GM18517 (cell line): Measurements from ENCODE around the gene FARP2.
"Not testable (repeated sequence)": the region's sequence is repeated elsewhere in the genome, so short reads cannot be mapped to it uniquely, and the experiment has no call there.

ENCODE experiments used
- ATAC-seq: cut with Tn5 transposase; IDR thresholded peaks from one replicate; pipeline ENCODE4 v1.9.1; 2021; ENCODE audit warnings: mild to moderate bottlenecking, moderate library complexity; ENCODE audit not compliant: unreplicated experiment

The FARP2 gene

DNA sequence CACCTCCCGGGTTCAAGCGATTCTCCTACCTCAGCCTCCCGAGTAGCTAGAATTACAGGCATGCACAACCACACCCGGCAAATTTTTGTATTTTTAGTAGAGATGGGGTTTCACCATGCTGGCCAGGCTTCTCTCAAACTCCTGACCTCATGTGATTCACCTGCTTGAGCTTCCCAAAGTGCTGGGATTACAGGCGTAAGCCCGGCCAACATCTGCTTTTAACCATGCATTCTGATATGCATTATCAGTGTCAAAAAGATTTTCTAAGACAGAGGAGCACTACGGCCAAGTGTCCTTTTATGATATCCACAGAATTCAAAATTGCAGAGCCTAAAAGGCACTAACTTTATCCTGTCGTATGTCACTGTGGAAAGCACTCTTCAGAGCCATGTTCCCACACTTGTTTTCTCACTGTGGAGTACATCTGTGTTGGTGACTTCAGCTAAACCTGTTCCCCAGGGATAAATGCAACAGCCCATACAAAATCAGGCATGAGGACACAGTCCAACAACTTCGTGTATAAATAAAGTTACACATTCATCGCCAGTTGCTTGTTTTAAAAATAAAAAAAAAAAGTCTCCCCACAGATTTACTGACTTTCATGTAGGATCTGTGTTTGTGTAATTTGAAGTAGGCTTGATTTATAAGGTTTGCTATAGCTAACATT, 95.9 kb downstream of the FARP2 start:
- ATAC-seq, result no peak

DNA sequence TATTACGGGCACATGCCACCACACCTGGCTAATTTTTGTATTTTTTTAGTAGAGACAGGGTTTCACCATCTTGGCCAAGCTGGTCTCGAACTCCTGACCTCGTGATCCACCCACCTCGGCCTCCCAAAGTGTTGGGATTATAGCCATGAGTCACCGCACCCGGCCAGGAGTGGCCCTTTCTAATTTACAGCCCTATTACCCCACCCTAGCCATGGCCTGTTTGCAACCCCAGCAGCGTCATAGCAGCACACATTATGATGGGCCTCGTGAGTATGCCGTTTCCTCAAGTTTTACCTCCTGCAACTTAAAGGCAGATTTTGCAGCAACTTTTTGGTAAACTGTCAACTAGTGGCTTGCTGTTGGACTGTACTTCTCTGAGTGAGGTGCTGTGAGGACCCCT, 97.8 kb downstream of the FARP2 start:
- ATAC-seq, result not testable (repeated sequence)

DNA sequence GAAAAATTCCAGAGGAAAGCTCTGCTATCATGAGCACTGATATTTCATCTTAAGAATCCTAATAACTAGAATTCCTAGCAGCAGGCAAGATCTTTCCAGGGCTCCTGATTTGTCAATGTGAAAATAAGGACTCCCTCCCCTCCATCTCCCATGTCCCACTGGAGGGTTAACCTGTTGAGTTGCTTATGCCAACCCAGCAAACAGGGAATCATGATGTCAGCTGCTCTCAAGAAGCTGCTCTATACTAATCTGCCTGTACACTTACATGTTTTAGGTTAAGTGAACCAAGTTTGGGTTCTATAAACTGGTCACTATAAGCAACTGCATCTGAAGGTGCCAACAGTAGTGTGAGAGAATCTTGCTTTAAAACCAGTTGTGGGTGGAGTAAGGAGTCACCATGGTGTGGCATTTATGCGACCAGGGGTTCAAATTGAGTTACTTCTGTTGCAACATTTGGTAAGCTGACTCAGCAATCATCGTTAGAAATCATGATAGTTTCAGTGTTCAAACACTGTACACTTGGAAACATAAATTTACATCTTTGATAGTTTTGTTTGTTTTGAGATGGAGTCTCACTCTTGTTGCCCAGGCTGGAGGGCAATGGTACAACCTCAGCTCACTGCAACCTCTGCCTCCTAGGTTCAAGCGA, 98.9 kb downstream of the FARP2 start:
- no peak for ATAC-seq

DNA sequence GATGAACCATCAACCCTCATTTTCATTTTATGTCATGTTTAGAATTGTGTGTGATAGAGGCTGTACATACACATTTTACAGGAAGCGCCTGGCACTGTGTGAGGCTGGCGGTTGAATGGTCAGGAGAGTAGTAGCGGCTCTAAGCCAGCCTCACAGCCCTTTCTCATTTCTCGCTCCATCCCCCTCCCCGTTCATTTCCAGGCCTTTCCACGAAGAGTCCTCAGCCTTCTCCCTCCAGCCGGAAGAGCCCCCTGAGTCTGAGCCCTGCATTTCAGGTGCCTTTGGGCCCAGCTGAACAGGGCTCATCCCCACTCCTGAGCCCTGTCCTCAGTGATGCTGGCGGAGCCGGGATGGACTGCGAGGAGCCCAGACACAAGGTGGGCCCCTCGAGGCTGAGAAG, 100.5 kb downstream of the FARP2 start:
- ATAC-seq, result no peak

DNA sequence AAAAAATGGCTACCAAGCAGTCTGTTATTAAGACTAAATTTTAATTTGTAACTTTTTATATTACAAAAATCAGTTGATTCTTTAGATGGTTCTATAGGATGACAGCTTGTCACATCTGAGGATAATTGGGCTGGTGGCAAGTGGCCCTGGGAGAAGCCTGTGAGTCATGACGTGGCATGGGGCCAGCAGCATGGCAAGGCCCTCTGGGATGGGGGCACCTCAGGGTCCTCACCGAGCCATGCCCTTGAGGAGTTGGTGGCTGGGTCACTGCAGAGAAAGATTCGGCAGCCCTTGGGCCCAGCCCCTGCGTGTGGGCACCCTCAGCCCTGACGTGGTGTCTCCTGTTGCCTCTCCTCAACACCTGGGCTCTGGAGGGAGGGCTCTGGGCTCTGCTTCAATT, 102.6 kb downstream of the FARP2 start:
- ATAC-seq, result no peak

DNA sequence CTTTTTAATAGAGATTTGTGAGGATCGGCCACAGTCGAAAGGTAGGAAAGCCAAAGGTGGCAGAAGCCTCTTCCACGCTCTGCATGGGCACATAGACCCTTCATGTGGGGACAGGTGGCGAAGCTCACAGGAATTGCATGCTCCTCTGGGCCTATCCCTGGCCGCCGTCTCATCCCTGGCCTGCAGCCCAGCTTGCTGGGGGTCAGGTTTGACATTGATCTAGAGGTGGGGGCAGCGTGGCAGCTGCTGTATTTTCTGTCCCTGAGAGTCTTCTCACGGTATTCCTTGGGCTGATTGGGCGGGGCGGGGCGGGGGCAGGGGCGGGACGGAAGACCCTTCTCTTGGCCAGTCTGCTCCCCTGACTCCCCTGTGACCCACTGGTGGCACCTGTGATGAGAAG, 103.4 kb downstream of the FARP2 start:
- no peak for ATAC-seq

DNA sequence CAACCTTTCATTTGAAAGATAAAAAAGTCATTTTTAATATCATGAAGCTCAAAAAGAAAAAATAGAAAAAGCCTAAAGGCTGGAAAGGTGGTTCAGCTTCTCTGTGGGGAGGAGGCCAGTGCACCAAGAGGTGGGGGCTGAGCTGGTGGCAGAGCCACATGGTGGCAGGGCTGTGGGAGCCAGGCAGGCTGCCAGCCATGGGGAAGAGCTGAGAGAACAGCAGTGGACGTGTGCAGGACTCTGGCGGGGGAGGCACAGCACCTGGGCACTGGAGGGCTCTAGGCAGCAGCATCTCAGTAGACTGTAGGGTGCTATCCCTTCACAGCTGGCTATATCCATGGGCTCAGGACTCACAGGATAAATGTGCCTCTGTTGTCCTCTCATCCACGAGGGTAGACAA, 104.5 kb downstream of the FARP2 start:
- no peak for ATAC-seq

DNA sequence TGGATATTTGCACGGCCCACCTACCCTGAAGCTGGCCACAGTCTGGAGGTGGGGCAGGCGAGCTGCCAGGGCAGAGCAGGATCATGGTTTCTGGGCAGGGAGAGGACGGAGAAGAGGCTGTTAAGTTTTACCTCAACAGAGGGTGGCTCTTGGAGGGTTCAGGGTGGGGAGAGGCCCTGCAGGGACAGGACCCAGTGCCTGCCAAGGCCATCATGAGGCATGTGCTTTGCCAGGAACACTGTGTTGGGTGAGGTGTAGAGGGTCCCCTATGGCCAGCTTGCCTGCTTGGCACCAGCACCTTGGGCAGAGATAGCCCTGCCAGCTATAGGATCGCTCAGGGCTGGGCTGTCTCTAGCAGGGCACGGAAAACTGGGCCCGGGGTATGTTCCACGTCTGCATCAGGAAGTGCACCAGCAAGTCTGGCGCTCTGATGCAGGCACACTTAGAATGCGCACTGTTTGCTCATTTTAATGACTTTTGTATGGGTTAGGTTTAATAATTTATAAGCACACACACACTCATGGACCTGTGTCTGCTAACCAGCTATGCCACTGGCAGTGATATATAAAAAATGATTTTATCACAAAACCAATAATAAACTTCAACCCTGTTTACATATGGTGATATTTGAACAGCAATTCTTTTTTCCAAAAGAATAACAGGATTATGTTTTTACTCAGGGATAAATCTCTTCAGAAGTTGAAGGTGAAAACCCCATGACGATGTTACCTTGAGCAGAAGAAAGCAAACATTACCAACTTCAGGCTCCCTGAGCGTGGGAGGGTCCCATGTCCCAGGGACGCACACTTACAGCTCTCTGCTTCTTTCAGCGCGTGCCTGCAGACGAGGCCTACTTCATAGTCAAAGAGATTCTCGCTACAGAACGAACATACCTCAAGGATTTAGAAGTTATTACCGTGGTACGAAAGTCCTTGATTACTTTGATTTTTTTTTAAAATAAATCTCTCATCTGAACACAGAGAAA, 105.9 kb downstream of the FARP2 start:
- no peak for ATAC-seq

DNA sequence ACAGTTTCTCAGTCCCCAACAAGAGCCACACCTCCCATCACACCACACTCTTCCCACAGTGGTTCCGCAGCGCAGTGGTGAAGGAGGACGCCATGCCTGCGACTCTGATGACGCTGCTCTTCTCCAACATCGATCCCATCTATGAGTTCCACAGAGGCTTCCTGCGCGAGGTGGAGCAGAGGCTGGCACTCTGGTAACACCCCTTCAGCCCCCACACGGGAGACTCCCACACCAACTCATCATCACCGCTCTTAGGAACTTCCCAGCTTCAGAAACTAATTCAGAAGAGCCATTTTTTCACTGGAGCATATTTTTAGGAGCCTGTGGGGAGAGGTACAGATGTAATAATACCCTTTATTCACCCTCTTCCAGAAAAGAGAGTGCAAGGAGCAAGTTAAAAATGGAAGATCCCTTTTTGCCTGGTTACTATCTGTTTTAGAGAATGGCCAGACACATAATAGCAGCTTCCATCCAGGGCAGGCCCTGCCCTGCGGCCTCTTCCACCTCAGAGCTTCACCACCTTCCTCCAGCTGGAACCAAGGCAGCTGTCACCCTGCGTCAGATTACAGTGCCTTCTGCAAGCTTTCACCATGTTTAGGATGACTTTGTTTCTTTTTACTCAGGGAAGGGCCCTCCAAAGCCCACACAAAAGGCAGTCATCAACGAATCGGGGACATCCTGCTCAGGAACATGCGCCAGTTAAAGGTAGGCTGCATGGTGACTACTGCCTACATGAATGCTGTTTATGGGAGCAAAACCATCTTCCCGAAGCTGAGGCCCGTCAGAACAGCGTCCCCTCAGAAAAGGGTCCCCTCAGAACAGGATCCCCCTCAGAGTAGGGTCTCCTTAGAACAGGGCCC, 107.4 kb downstream of the FARP2 start:
- no peak for ATAC-seq

DNA sequence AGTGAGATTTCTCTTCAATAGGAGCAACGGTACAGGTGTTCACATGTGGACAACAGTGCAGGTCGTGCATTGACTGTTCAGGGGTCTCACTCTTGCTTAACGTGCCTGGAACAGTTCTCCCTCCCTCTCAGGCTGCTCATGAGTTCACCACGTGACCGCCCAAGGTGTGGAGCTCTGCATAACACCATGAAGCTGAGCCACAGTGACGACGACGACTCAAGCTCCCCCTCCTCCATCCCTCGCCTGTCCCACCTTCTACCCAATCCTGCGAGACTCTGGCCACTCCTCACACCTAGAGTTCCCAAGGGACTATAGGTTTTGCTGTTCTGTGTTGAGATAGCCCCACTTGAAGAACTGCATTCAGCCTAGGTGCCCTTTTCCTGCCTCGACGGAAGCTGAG, 109.5 kb downstream of the FARP2 start:
- no peak for ATAC-seq

DNA sequence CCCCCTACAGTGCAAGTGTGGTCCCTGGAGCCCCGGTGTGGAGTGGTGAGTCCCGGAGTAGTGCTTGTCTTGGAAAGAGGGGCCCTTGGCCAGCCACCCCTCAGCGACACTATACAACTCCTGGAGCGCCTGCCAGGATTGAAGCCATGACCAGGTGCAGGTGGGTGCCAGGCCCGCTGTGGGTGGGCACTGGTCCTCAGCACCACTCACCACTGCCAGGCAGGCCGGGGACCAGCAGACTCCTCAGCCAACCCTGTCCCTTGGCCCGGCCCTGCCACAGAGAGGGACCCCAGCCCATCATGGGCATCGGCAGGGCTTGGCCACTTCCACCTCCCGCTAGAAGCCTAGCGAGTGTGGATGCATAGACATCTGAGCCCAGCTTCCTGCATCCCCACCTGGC, 110.1 kb downstream of the FARP2 start:
- ATAC-seq, result no peak

DNA sequence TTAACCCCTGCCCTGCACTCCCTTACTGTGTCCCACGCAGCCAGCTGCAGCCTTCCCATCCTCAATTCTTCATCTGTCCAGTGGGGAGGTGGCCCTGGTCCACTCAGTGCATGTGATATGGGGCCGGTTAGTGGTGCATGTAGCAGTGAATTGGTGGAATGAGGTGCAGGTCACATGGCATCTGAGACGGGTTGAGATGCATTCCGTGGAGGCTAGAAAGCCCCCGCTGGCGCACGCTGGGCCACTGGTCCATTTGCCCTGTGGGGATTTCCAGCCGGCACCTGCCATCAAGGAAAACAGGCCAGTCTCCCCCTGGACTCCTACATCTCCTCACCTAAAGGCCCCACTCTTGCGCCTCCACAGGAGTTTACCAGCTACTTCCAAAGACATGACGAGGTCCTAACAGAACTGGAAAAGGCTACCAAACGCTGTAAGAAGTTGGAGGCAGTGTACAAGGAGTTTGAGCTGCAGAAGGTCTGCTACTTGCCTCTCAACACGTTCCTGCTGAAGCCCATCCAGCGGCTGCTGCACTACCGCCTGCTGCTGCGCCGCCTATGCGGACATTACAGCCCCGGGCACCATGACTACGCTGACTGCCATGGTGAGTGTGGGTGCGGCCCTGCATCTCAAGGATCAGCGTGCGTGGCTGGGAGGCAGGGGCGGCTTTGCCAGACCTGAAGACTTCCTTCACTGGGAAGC, 111.8 kb downstream of the FARP2 start:
- no peak for ATAC-seq

DNA sequence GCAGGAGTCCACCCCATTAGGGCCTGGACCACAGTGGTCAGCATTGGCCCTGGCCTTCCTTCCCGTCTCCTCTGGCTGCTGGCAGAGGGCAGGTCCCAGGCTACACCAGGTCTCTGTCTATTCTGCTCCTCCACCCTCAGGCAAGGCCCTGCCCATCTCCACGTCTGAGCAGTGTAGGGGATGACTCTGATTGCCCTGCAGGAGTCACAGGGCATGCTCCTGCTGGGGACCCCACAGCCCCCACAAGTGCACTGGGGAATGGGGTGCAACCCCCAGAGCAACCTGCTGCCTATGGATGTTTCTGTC, 112.3 kb downstream of the FARP2 start:
- ATAC-seq, result no peak

DNA sequence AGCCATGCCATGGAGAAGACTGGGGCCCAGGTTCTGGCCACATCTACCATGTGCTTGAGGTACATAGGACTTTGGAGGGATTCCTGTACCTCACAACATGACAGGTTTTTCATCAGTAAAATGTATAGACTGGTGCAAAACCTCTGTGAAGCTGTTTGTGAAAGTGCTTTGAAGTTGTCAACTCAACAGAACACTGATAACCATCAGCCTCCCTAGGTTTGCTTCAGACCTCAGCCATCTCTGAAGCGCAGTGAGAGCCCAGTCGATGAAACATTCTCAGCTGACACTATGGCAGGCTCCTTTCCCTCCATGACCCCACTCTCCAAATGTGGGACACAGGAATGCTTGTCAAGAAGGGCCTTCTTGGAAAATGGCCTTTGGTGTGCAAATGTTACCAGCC, 113.7 kb downstream of the FARP2 start:
- no peak for ATAC-seq

DNA sequence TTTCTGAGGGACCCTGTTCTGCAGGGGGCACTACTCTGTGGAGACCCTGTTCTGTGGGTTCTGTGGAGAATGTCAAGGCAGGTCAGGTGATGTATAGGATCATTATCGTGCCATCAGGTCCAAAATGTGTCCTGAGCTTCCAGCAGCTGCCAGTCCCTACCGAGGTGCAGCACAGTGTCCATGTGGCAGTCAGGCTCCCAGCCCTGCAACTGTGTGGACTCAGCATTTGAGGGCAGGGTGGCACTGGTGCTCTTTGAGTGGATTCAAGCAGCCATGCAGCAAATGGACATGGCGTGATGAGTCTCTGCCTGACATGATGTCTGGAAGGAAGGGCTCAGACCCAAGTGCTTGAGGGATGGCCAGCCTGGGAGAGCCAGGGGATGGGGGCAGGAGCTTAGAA, 117.3 kb downstream of the FARP2 start:
- ATAC-seq, result no peak

DNA sequence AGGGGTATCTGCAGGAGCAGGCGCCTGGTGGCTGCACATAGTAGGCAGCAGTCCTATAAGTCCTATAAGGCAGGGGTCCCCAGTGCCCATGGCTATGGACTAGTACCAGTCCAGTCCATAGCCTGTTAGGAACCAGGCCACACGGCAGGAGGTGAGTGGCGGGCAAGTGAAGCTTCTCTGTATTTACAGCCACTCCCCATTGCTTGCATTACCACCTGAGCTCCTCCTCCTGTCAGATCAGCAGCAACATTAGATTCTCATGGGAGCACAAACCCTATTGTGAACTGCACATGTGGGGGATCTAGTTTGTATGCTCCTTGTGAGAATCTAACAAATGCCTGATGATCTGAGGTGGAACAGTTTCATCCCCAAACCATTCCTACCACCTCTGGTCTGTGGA, 119.2 kb downstream of the FARP2 start:
- ATAC-seq, result no peak

DNA sequence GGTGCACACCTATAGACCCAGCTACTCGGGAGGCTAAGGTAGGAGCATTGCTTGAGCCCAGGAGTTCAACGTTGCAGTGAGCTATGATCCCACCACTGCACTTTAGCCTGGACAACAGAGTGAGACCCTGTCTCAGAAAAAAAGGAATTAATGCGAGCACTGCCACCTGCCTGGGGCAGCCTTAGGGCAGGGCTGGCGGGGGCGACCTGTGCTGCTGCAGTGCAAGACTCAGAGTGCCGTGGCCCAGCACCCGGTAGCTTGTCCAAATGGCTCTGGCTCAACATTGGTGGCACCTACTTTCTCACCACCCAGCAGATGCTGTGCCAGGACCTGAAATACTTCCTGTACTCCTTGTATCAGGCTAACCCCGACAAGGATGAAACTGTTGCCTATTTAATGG, 122.1 kb downstream of the FARP2 start:
- ATAC-seq, result no peak

DNA sequence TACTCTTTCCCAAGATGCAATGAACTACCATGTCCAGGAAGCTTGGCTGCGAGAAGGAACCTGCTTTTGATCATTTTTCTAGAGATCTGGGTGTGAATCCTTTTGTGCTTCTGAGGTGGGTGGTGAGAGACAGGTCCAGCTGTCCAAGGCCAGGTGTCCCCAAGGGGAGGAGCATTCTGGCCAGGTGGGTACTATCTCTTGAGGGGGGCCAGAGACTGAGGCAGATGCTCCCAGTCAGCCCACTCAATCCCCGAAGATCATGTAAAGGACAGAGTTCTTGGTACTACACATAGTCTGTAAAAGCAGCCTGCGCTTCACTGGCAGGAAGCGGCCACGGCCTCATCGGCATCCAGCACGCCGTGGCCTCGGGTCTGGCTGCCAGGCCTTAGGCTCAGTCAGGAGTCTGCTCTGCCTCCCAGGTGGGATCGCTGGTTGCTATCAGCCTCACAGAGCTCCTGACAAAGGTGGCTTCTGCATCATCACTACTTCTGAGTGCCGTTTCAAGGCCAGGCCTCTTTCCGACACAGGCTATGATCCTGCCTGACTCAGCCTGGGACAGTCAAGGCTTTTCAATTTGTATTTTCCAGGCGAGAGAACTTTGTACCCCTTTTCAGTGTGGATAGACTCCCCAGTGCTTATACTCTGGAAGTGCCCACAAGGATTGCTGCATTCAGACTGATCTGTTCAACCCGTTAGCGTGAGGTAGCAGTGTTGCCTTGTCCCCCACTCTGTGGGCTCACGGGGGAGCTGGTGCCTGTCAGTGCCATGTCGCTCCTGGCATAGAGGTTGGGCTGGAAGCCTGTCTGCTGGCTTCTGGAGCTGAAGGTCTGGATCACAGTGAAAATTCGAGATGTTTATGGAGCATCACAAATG, 123.2 kb downstream of the FARP2 start:
- ATAC-seq, result no peak

DNA sequence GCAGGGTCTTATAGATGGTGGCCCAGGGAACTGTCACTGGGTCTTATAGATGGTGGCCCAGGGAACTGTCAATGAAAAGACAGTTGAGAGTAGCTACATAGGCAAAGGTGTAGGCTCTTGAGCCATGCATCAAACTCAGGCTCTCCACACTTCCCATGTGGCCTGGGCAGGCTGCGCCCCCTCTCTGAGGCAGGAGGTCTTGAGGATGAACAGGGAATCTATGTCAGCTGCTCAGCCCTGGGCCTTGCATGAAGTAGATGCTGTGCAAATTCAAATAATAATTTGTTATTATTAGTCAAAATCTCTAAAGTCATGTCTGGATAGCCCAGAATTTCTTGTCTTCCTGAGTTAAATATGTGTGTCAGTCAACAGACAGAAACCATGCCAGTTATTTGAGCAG, 125.6 kb downstream of the FARP2 start:
- ATAC-seq, result no peak
